K562 (cell line): ENCODE results near the gene SEC11A. TPM values are rescaled to one million over a fixed set of nuclear protein-coding genes. Genes with fewer than 3 reads are reported as not detected.

Source experiments
- CCAR2 ChIP-seq: fragments of 200-400 bp; formaldehyde crosslinking; IDR thresholded peaks from 2 replicates; pipeline ENCODE4 v1.6.1; 2017; ENCODE audit warnings: mild to moderate bottlenecking, low read depth, low read length
- DIDO1 ChIP-seq: fragments of 450-650 bp; IDR thresholded peaks from 2 replicates; pipeline ENCODE4 v1.6.1; 2016; ENCODE audit warnings: low read depth, missing biosample characterization, missing genetic modification characterization
- ESRRB ChIP-seq: fragments of 250-450 bp; sonication (Bioruptor Pico); IDR thresholded peaks from 2 replicates; pipeline ENCODE4 v1.5.0; 2020; ENCODE audit warnings: mild to moderate bottlenecking, moderate library complexity, borderline replicate concordance
- ETV5 ChIP-seq: sonication (generic); formaldehyde crosslinking; IDR thresholded peaks from 2 replicates; pipeline ENCODE4 v1.4.0; 2020; ENCODE audit warnings: low read depth, mild to moderate bottlenecking, missing genetic modification reagents
- GTF2A2 ChIP-seq: IDR thresholded peaks from 2 replicates; pipeline ENCODE4 v1.6.1; 2016; ENCODE audit warnings: mild to moderate bottlenecking, missing genetic modification characterization, missing compliant biosample characterization
- HNRNPH1 ChIP-seq: fragments of 200-400 bp; formaldehyde crosslinking; optimal IDR thresholded peaks from 2 replicates; pipeline ENCODE3; 2017; ENCODE audit warnings: low read depth, mild to moderate bottlenecking, low read length, moderate library complexity
- KDM2B ChIP-seq: fragments of 250-450 bp; sonication (Bioruptor Pico); IDR thresholded peaks from 2 replicates; pipeline ENCODE4 v1.8.0; 2021; ENCODE audit warnings: mild to moderate bottlenecking, moderate library complexity
- MTA2 ChIP-seq: fragments of 450-650 bp; IDR thresholded peaks from 2 replicates; pipeline ENCODE4 v1.6.1; 2016; ENCODE audit warnings: low read depth
- NCOA2 ChIP-seq, 2 experiments: fragments of 450-650 bp; IDR thresholded peaks; 2 replicates each; pipeline ENCODE4 v1.6.1; 2018; ENCODE audit warnings: mild to moderate bottlenecking in 2 of 2, moderate library complexity in 1 of 2; ENCODE audit not compliant: partially characterized antibody in 2 of 2
- NFATC3 ChIP-seq: fragments of 450-650 bp; IDR thresholded peaks from 2 replicates; pipeline ENCODE4 v1.6.1; 2017; ENCODE audit warnings: mild to moderate bottlenecking
- NFIX ChIP-seq: fragments of 250-450 bp; sonication (Bioruptor Pico); IDR thresholded peaks from 2 replicates; pipeline ENCODE4 v1.4.0; 2020; ENCODE audit warnings: low read depth, mild to moderate bottlenecking, moderate library complexity
- PREB ChIP-seq: sonication (generic); formaldehyde crosslinking; IDR thresholded peaks from 2 replicates; pipeline ENCODE4 v1.8.1; 2023; ENCODE audit warnings: mild to moderate bottlenecking, missing genetic modification reagents
- PTTG1 ChIP-seq: fragments of 450-650 bp; IDR thresholded peaks from 2 replicates; pipeline ENCODE4 v1.6.1; 2016; ENCODE audit warnings: low read depth, mild to moderate bottlenecking, missing genetic modification characterization, missing compliant biosample characterization
- SPI1 ChIP-seq: IDR thresholded peaks from 2 replicates; pipeline ENCODE4 v1.6.1; 2011; ENCODE audit warnings: low read depth, low read length, control low read depth, borderline replicate concordance
- TAF1 ChIP-seq: IDR thresholded peaks from 2 replicates; pipeline ENCODE4 v1.6.1; 2011; ENCODE audit warnings: mild to moderate bottlenecking, low read length, moderate library complexity; ENCODE audit not compliant: insufficient read depth, control insufficient read depth, severe bottlenecking; ENCODE audit errors: extremely low read depth
- TCF7L2 ChIP-seq: fragments of 150-350 bp; IDR thresholded peaks from 2 replicates; pipeline ENCODE4 v1.6.1; 2016; ENCODE audit warnings: low read depth, mild to moderate bottlenecking, low read length, moderate library complexity
- THAP12 ChIP-seq: fragments of 250-450 bp; sonication (Bioruptor Pico); IDR thresholded peaks from 2 replicates; pipeline ENCODE4 v1.9.0; 2021; ENCODE audit warnings: mild to moderate bottlenecking, inconsistent platforms
- VEZF1 ChIP-seq: fragments of 200-800 bp; sonication (Bioruptor generic); IDR thresholded peaks from 2 replicates; pipeline ENCODE4 v1.6.1; 2017; ENCODE audit warnings: missing genetic modification characterization, missing compliant biosample characterization
- ZNF23 ChIP-seq: fragments of 250-450 bp; sonication (Bioruptor Pico); IDR thresholded peaks from 2 replicates; pipeline ENCODE4 v1.4.0; 2020; ENCODE audit warnings: mild to moderate bottlenecking
- ZNF41 ChIP-seq: fragments of 250-450 bp; sonication (Bioruptor Pico); conservative IDR thresholded peaks from 2 replicates; pipeline ENCODE4 v1.4.0; 2020; ENCODE audit warnings: mild to moderate bottlenecking
- ZNF511 ChIP-seq: sonication (generic); formaldehyde crosslinking; IDR thresholded peaks from 2 replicates; pipeline ENCODE4 v1.8.0; 2022; ENCODE audit warnings: mild to moderate bottlenecking, missing genetic modification reagents
- ZNF561 ChIP-seq: fragments of 450-650 bp; formaldehyde crosslinking; conservative IDR thresholded peaks from 2 replicates; pipeline ENCODE4 v1.4.0; 2020; ENCODE audit warnings: mild to moderate bottlenecking, moderate library complexity
- ZNF77 ChIP-seq: fragments of 250-450 bp; sonication (Bioruptor Pico); IDR thresholded peaks from 2 replicates; pipeline ENCODE4 v1.5.0; 2020
- ZNF785 ChIP-seq: fragments of 250-450 bp; sonication (Bioruptor Pico); IDR thresholded peaks from 2 replicates; pipeline ENCODE4 v1.4.0; 2020; ENCODE audit warnings: mild to moderate bottlenecking
- polyA plus RNA-seq, 8 experiments: library from polyadenylated mRNA; depleted of rRNA in 4 of 8; stranded (reverse) in 5 of 8; unstranded in 3 of 8; fragments of >200 nt; fragmentation: Nextera tagmentation in 2 of 8; fragmentation: Illumina TruSeq in 1 of 8; extraction: Ambion mirVana in 2 of 8; extraction: Trizol in 1 of 8; gene quantifications; 2 replicates each; pipeline versions ENCODE4 v1.2.1 to v1.2.3, GENCODE V29; 2011 to 2014; ENCODE audit warnings: inconsistent platforms in 1 of 8, missing spikeins in 1 of 8
- total RNA-seq, 7 experiments: library from RNA; depleted of rRNA in 6 of 7; stranded (reverse); fragments of >200 nt in 6 of 7; fragmentation: Illumina TruSeq in 2 of 7; extraction: Trizol in 2 of 7; gene quantifications; 2 replicates each; pipeline versions ENCODE4 v1.2.1 to v1.2.3, GENCODE V29; 2011 to 2021; ENCODE audit warnings: low replicate concordance in 1 of 7

The SEC11A gene
- total and polyA plus RNA-seq, 9 of the 15 experiments (the other 6 are each of a cell fraction or from before 2014, with no cell fraction given), result 175 to 310 (median 229) TPM

GRCh38 chr15:84747416-84748273, 31.7 kb upstream of the SEC11A start (continued):
- TF ChIP-seq TAF1, result peak; percentile 21
- no peak for TF ChIP-seq ZNF785 (CRISPR knock-in tag)
- TF ChIP-seq NFIX (CRISPR knock-in tag), result no peak
- TF ChIP-seq ESRRB (CRISPR knock-in tag), result no peak
- TF ChIP-seq THAP12, result no peak; the same call in 1 of the 2 replicates
- no peak for TF ChIP-seq GTF2A2 (tag)
- TF ChIP-seq KDM2B (CRISPR knock-in tag), result no peak
- TF ChIP-seq CCAR2, result no peak
- TF ChIP-seq TCF7L2, result no peak
- TF ChIP-seq DIDO1 (tag), result no peak
- no peak for TF ChIP-seq VEZF1 (CRISPR knock-in tag)
- TF ChIP-seq PREB (CRISPR knock-in tag), result no peak
- no peak for TF ChIP-seq MTA2
- no peak for TF ChIP-seq NCOA2 (IDR thresholded peaks at IDR 0.05; ENCODE audit: partially characterized antibody in 2 of 2)
- no peak for TF ChIP-seq ZNF23
- TF ChIP-seq ZNF41 (CRISPR knock-in tag), result no peak
- TF ChIP-seq ZNF511 (CRISPR knock-in tag), result no peak
- no peak for TF ChIP-seq ZNF77 (CRISPR knock-in tag)
- no peak; the same call in 1 of the 2 replicates for TF ChIP-seq ETV5
- TF ChIP-seq SPI1, result no peak
- TF ChIP-seq HNRNPH1, result no peak
- no peak for TF ChIP-seq PTTG1 (tag)
- no peak for TF ChIP-seq NFATC3
- TF ChIP-seq ZNF561 (CRISPR knock-in tag), result no peak
